SK-N-MC (cell line): ENCODE measurements around the gene ACACA.
"Not testable (repeated sequence)": the region's sequence is repeated elsewhere in the genome, so short reads cannot be mapped to it uniquely, and the experiment has no call there.

Experiments used
- DNase-seq: peaks from one replicate; pipeline ENCODE4 v3.0.0-alpha.2; 2011; ENCODE audit warnings: low read depth, low spot score
- H3K27ac ChIP-seq: fragments of 200-600 bp; sonication (generic); 2 replicates; pipeline ENCODE4 v1.5.1; 2016; ENCODE audit warnings: mixed run types
- H3K36me3 ChIP-seq: fragments of 200-600 bp; sonication (generic); 2 replicates; pipeline ENCODE4 v1.6.1; 2017; ENCODE audit warnings: antibody characterized with exemption, low read length, mixed read lengths; ENCODE audit not compliant: insufficient read depth
- H3K4me3 ChIP-seq: fragments of 200-600 bp; sonication (generic); 2 replicates; pipeline ENCODE4 v1.5.1; 2016
- H3K9ac ChIP-seq: fragments of 200-600 bp; sonication (generic); 2 replicates; pipeline ENCODE4 v1.8.0; 2017; ENCODE audit warnings: mixed run types, mixed read lengths; ENCODE audit not compliant: insufficient read length
- H3K9me3 ChIP-seq: fragments of 200-600 bp; sonication (generic); 2 replicates; pipeline ENCODE4 v1.6.1; 2017; ENCODE audit warnings: low read depth, mild to moderate bottlenecking, antibody characterized with exemption, low read length, moderate library complexity, mixed read lengths
- EZH2 ChIP-seq: fragments of 200-600 bp; sonication (generic); IDR thresholded peaks from one replicate; pipeline ENCODE4 v1.6.1; 2017; ENCODE audit warnings: antibody characterized with exemption
- FOXP2 ChIP-seq: optimal IDR thresholded peaks from 2 replicates; pipeline ENCODE3; 2011; ENCODE audit warnings: mild to moderate bottlenecking, moderate library complexity; ENCODE audit not compliant: insufficient read depth; ENCODE audit errors: extremely low read length, control extremely low read depth
- POLR2AphosphoS5 ChIP-seq: IDR thresholded peaks from 2 replicates; pipeline ENCODE4 v1.6.1; 2012; ENCODE audit warnings: mild to moderate bottlenecking, low read depth, low read length, borderline replicate concordance

Gene ACACA

DNA sequence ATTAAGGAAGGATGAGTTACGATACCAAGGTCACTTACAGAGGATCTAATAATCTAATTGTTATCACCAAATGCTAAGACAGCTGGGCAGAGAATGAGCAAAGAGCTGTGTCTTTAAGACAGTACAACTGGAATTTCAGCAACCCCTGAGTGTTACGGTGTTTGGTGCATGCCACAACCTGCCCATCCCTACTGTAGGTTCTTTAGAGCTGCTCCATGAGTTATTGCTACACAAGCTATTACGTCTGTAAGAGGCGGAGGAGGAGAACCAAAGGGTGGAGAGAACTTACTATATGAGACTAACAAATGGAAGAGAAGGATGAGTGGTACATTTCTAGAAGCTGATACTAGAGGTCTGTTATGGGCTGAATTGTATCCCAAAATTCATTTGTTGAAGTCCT lies 45.1 kb downstream of the ACACA start:
- TF ChIP-seq POLR2AphosphoS5 = no peak
- no peak for TF ChIP-seq FOXP2
- no peak for TF ChIP-seq EZH2
- H3K9ac ChIP-seq = no peak overlapping the region
- H3K4me3 ChIP-seq = no peak overlapping the region
- no peak for DNase-seq
- no peak overlapping the region for H3K27ac ChIP-seq
- no peaks in the 10 kb centered on the region for H3K36me3 ChIP-seq
- H3K9me3 ChIP-seq = no peaks in the 10 kb centered on the region

DNA sequence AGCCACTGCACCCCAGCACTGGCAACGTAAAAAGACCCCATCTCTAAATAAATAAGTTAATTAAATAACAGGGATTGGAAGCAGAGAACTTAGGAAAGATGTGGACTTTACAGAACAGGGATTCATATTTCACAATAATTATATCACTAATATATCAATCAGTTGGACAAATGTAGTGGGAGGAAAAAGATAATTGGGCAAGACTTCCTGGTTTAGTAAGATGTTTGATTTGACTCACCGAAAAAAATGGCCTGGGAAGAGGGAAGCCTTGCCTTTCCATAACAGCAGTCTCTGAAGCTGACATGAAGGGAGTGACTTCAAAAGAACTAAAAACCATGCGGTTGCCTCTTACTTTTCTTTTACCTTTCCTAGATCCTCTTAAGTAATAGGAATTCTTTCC lies 46.0 kb downstream of the ACACA start:
- no peak overlapping the region for H3K4me3 ChIP-seq
- no peaks in the 10 kb centered on the region for H3K36me3 ChIP-seq
- H3K9ac ChIP-seq = no peak overlapping the region
- DNase-seq = no peak
- H3K9me3 ChIP-seq = no peaks in the 10 kb centered on the region
- TF ChIP-seq EZH2 (no peak), FOXP2 (no peak), POLR2AphosphoS5 (no peak)
- no peak overlapping the region for H3K27ac ChIP-seq

DNA sequence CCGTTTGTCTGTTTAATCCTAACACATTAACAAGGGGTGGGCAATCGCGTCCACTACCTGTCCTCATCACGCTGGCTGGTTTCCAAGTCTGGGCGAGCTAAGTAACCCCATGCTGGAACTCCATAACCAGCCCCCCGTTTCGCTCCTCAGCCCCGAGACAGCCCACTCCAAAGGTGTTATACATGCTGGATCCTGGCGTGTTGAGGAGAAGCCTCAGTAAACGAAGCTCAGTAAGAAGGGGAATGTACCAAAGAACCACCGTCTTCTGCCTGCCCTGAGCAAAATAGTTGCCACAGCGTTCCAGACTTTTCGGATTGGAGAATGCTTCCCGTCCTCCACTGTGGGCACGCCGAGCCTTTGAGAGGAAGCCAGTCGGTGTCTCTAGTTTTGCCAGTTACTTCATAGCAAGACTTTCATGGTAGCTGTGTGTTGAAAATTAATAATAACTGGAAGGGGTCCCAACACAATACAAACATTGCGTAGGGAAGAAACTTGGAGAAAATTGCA lies 46.9 kb downstream of the ACACA start:
- no peaks in the 10 kb centered on the region for H3K9me3 ChIP-seq
- no peaks in the 10 kb centered on the region for H3K36me3 ChIP-seq
- no peak overlapping the region for H3K9ac ChIP-seq
- DNase-seq = no peak
- peak overlapping the region; percentile 96; the same call in 1 of the 2 replicates for H3K4me3 ChIP-seq
- TF ChIP-seq FOXP2 = no peak
- no peak for TF ChIP-seq EZH2
- TF ChIP-seq POLR2AphosphoS5 = no peak
- no peak overlapping the region for H3K27ac ChIP-seq

DNA sequence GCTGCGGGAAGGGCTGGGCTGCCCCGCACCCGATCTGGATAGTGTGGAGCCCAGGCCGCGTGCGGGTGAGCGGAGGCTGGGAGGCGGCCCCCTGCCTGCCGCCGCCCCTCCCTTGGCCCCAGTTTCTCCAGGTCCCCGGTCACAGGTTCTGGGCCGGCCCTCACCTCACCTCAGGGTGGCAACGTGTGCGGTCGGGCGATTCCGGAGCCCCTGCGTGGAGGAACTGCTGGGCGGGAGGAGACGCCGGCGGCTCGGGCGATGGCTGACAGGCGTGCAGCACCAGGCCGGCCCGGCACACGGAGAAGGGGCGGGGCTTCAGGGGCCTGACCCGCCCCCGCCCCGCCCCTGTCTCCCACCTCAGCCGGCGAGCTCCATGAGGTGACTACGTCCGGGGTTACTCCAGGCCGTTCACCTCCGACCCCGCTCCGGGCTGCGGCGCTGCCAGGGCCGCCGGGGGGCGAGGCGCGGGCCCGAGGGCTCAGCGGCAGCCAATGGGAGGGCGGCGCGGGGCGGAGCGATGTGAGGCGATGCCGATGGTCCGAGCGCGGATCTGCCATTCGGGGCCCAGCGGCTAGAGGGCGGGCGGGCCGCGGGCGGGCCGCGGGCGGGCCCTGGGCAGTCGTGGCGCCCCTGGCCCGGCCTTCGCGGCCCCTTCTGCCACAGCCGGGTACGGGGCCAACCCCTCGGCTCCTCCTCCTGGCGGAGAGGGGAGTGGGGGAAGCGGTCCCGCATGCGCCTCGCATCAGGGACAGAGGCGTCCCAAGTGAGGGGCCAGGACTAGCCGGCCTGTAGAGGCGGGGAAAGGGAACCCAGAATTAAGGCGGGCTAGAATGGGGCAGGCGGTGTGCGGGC lies 47.6 kb downstream of the ACACA start:
- Histone ChIP-seq H3K9ac (peak overlapping the region; percentile 90), H3K9me3 (no peaks in the 10 kb centered on the region), H3K4me3 (peak overlapping the region; percentile 96), H3K36me3 (0 out of 2 replicates have a peak, but pooled peaks cover 3% of the 10 kb centered on the region), H3K27ac (peak overlapping the region; percentile 16; the same call in 1 of the 2 replicates)
- TF ChIP-seq POLR2AphosphoS5 (peak; percentile 61; the same call in 1 of the 2 replicates), FOXP2 (no peak)
- DNase-seq = no peak

DNA sequence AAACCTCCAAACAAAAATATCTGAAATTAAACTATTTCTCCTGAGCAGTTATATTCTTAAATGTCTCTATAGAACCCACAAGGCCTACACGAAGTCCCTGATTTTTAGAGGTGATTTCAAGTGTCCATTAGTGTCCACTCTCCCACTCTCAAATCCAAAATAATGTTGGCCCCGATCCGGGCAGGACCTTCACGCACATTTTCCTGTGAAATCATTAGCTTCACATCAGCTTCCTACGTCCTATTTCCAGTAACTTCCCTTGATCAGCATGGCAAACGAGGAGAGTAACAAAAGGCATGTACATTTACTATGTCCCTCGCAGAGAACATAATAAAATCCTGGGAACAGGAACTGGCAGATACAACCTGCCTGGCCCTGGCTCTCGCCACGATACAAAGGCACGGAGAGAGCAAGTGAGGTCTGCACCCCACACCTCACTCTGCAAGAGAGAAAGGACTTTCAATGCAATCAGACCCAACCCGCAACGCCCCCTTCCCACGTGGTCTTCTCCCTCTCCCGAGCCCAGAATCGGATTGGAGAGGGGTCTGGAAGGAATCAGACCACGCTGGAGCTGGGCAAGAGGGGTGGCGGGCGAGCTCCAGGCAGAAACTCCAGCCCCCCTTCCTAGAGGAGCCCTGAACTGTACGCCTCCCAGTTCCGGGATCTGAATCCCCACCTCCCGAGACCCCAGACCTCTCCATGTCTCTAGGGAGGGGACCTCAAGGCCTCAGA lies 48.4 kb downstream of the ACACA start:
- H3K36me3 ChIP-seq = 0 out of 2 replicates have a peak, but pooled peaks cover 3% of the 10 kb centered on the region
- H3K27ac ChIP-seq = peak overlapping the region; percentile 23; the same call in 1 of the 2 replicates
- H3K9me3 ChIP-seq = no peaks in the 10 kb centered on the region
- H3K9ac ChIP-seq = peak overlapping the region; percentile 90
- TF ChIP-seq EZH2 (no peak), POLR2AphosphoS5 (no peak; the same call in 1 of the 2 replicates), FOXP2 (no peak)
- peak overlapping the region; percentile 96 for H3K4me3 ChIP-seq
- DNase-seq = no peak

GRCh38 chr17:37356796-37357569 lies 49.7 kb downstream of the ACACA start:
- H3K27ac ChIP-seq, H3K9me3 ChIP-seq, H3K36me3 ChIP-seq, DNase-seq: not testable (repeated sequence)
- peak overlapping the region; percentile 90 for H3K9ac ChIP-seq
- H3K4me3 ChIP-seq = peak overlapping the region; percentile 96

DNA sequence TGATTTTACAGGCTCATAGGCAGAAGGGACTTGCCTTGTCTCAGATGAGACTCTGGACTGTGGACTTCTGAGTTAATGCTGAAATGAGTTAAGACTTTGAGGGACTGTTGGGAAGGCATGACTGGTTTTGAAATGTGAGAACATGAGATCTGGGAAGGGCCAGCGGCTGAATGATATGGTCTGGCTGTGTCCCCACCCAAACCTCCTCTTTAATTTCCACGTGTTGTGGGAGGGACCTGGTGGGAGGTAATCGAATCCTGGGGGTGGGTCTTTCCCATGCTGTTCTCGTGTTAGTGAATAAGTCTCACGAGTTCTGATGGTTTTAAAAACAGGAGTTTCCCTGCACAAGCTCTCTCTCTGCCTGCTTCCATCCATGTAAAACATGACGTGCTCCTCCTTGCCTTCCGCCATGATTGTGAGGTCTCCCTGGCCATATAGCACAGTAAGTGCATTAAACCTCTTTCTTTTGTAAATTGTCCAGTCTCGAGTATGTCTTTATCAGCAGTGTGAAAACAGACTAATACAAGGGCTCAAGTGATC lies 59.7 kb downstream of the ACACA start:
- not testable (repeated sequence) for H3K9ac ChIP-seq, DNase-seq, H3K9me3 ChIP-seq, H3K27ac ChIP-seq, H3K36me3 ChIP-seq, H3K4me3 ChIP-seq

GRCh38 chr17:37344519-37344918 lies 62.1 kb downstream of the ACACA start:
- Histone ChIP-seq H3K4me3 (no peak overlapping the region), H3K27ac (no peak overlapping the region), H3K9ac (no peak overlapping the region), H3K9me3 (no peaks in the 10 kb centered on the region), H3K36me3 (peaks cover 6% of the 10 kb centered on the region; the same call in 1 of the 2 replicates)
- TF ChIP-seq FOXP2 (no peak), EZH2 (no peak), POLR2AphosphoS5 (no peak)
- DNase-seq = no peak

DNA sequence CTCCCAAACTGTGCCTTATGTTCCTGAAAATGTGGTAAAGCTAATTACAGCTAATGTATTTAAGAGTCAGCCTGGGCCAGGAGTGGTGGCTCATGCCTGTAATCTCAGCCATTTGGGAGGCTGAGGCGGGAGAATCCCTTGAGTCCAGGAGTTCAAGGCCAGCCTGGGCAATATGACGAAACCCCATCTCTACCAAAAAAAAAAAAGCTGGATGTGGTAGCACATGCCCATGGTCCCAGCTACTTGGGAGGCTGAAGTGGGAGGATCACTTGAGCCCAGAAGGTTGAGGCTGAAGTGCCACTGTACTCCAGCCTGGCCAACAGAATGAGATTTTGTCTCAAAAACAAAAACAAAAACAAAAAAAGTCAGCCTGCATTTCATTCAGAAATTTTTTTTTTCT lies 64.0 kb downstream of the ACACA start:
- Histone ChIP-seq H3K9ac (no peak overlapping the region), H3K36me3 (peaks cover 6% of the 10 kb centered on the region; the same call in 1 of the 2 replicates), H3K9me3 (no peaks in the 10 kb centered on the region), H3K27ac (no peak overlapping the region), H3K4me3 (no peak overlapping the region)
- TF ChIP-seq POLR2AphosphoS5 = no peak
- no peak for TF ChIP-seq EZH2
- TF ChIP-seq FOXP2 = no peak
- DNase-seq = no peak
